AG04449 (cell line): ENCODE measurements around the gene HDAC4.
A peak's percentile ranks its signal among the peaks of the same experiment; 100 is the strongest.

ENCODE experiments used
- CTCF ChIA-PET: fragments of 350-600 bp; formaldehyde crosslinking; extraction: SDS; loops from one replicate; lab custom pipeline; 2021; ENCODE audit warnings: antibody characterized with exemption; lab: Yijun Ruan, JAX
- POLR2A ChIA-PET: fragments of 400-600, 350-600 bp; formaldehyde crosslinking; extraction: SDS; loops from one replicate; lab custom pipeline; 2020; ENCODE audit warnings: antibody characterized with exemption, inconsistent platforms; lab: Yijun Ruan, JAX
- DNase-seq: peaks from one replicate; pipeline ENCODE4 v3.0.0-alpha.2; 2010; ENCODE audit warnings: low read depth, low spot score
- H3K4me3 ChIP-seq: 2 replicates; pipeline ENCODE4 v1.5.1; 2011; ENCODE audit warnings: low read depth, mild to moderate bottlenecking, control low read depth, low read length
- CTCF ChIP-seq: IDR thresholded peaks from one replicate; pipeline ENCODE4 v1.5.1; 2011; ENCODE audit warnings: mild to moderate bottlenecking, moderate library complexity, low read length, control low read depth, inconsistent platforms; ENCODE audit not compliant: insufficient read depth; ENCODE audit errors: missing control alignments

The HDAC4 gene

GRCh38 chr2:239275044-239275685 lies 125.7 kb downstream of the HDAC4 start:
- peak overlapping the region; percentile 36 for H3K4me3 ChIP-seq
- no peak for TF ChIP-seq CTCF
- CTCF ChIA-PET, result interaction anchor here (0.8 to 2.7 kb wide), 3 partner anchors 8 to 26 kb away, joined by 3 to 8 read pairs (median 4); no protein-coding TSS in a partner anchor
- DNase-seq, result peak; percentile 95
- POLR2A ChIA-PET, result interaction anchor here (1.0 kb wide), 1 partner anchor 11 kb away, joined by 3 read pairs; no protein-coding TSS in a partner anchor

DNA sequence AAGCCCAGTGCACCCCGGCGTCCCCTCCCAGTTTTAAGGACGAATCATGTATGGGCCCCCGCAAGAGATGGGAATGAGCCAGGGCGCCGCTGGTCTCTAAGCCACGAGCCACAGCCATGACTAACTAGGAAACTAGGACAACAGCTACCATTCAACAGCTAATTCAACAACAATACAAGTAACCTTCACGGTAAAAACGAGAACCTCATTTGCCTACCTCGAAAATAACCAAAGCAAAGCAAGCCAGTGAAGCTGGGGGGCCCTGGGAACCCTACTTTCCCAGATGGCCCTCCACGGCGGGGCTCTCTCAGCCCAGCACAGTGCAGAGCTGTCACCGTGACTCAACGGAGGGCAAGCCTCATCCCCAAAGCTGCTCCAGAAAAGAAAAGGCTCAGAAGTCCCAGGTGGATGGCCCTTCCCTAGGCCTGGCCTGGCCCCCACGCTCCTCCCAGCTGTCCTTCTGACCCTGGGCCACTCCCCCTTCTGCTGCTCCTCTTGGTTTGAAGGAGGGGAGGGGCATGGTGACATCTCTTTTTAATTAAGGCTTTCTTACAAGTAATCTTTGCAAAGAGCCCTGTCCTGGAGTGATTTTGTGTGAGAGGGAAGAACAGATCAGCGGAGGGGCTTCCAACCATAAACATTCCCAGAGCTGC lies 126.3 kb downstream of the HDAC4 start:
- POLR2A ChIA-PET, result interaction anchor here (1.0 kb wide), 1 partner anchor 10 kb away, joined by 3 read pairs; no protein-coding TSS in a partner anchor
- peak overlapping the region; percentile 36 for H3K4me3 ChIP-seq
- CTCF ChIA-PET, result interaction anchor here (0.8 kb wide), 2 partner anchors 14 to 25 kb away, joined by 3 to 4 read pairs; no protein-coding TSS in a partner anchor
- TF ChIP-seq CTCF, result no peak
- DNase-seq, result no peak

- ChIA-PET CTCF (no interaction called here), POLR2A (no interaction called here)
- DNase-seq, result no peak
- no peak overlapping the region for H3K4me3 ChIP-seq
- no peak for TF ChIP-seq CTCF
Measured at GRCh38 chr2:239273280-239274234, 127.3 kb downstream of the HDAC4 start.

GRCh38 chr2:239272626-239273025 lies 128.2 kb downstream of the HDAC4 start:
- DNase-seq, result no peak
- TF ChIP-seq CTCF, result no peak
- POLR2A ChIA-PET, result no interaction called here
- H3K4me3 ChIP-seq, result no peak overlapping the region
- CTCF ChIA-PET, result no interaction called here

DNA sequence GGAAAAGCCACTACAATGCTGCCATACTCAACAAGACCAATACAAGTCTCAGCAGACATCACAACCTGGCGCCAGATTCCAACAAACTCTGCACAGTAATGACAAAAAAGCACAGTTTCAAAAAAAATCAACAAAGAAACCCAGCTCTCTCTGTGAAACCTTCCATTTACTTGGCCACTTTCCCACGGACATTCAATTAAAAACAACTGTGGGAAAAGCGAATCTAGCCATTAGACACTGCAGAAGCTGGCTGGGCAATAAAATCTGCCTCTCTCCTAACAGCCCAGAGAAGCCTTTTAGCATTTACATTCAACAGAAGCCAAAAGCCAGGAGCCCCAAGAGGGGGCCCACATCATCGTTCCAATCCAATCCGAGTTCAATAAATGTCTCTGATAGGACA lies 128.9 kb downstream of the HDAC4 start:
- no peak overlapping the region for H3K4me3 ChIP-seq
- TF ChIP-seq CTCF, result no peak
- POLR2A ChIA-PET, result interaction anchor here (0.6 kb wide), 1 partner anchor 14 kb away, joined by 3 read pairs; no protein-coding TSS in a partner anchor
- CTCF ChIA-PET, result no interaction called here
- DNase-seq, result no peak

- no peak for TF ChIP-seq CTCF
- DNase-seq, result no peak
- ChIA-PET CTCF (no interaction called here), POLR2A (interaction anchor here (0.6 kb wide), 1 partner anchor 14 kb away, joined by 3 read pairs; no protein-coding TSS in a partner anchor)
- H3K4me3 ChIP-seq, result no peak overlapping the region
Measured at GRCh38 chr2:239271471-239271870, 129.3 kb downstream of the HDAC4 start.
